Activated B cell treated with CpG ODN at 0.5 μM for 24 hours (primary cell): ENCODE measurements around the gene AEBP2. TPM values are rescaled to one million over a fixed set of nuclear protein-coding genes. Genes with fewer than 3 reads are reported as not detected.
"Not testable (repeated sequence)": the region's sequence is repeated elsewhere in the genome, so short reads cannot be mapped to it uniquely, and the experiment has no call there.

ENCODE experiments used
- ATAC-seq: fragments of 200-7000 bp; cut with Tn5 transposase; one replicate; pipeline ENCODE4 v1.10.0; 2021; ENCODE audit warnings: low read depth, mild to moderate bottlenecking, moderate library complexity
- CTCF ChIA-PET: fragments of 350-600 bp; sonication (Branson Sonifier 250); formaldehyde crosslinking; loops from one replicate; lab custom pipeline; 2021; ENCODE audit warnings: antibody characterized with exemption; lab: Charles Lee
- POLR2A ChIA-PET: fragments of 350-600 bp; sonication (Branson Sonifier 250); formaldehyde crosslinking; loops from one replicate; lab custom pipeline; 2021; ENCODE audit warnings: antibody characterized with exemption; lab: Charles Lee
- DNase-seq: peaks from one replicate; pipeline ENCODE4 v3.0.0; 2022
- H3K27ac Mint-ChIP-seq: one replicate; pipeline ENCODE4 v1.8.0; 2020; ENCODE audit warnings: mixed read lengths
- H3K27me3 Mint-ChIP-seq: one replicate; pipeline ENCODE4 v1.8.0; 2021; ENCODE audit warnings: mixed read lengths
- H3K36me3 Mint-ChIP-seq: one replicate; pipeline ENCODE4 v1.8.0; 2021; ENCODE audit warnings: low read depth, mixed read lengths
- H3K4me1 Mint-ChIP-seq: one replicate; pipeline ENCODE4 v1.8.0; 2021; ENCODE audit warnings: mixed read lengths
- H3K4me3 Mint-ChIP-seq: one replicate; pipeline ENCODE4 v1.8.0; 2020; ENCODE audit warnings: mild to moderate bottlenecking, mixed read lengths
- H3K9me3 Mint-ChIP-seq: one replicate; pipeline ENCODE4 v1.8.0; 2020; ENCODE audit warnings: mixed read lengths
- CTCF ChIP-seq: fragments of 200-600 bp; IDR thresholded peaks from one replicate; pipeline ENCODE4 v1.8.0; 2022; ENCODE audit warnings: antibody characterized with exemption, mild to moderate bottlenecking
- intact Hi-C: fragments of 100-400 bp; cut with micrococcal nuclease; formaldehyde crosslinking; loops from one replicate; pipeline ENCODE4 v1.15.1; 2024
- total RNA-seq: library from RNA; stranded (reverse); gene quantifications from 2 replicates; pipeline ENCODE4 v1.2.3, GENCODE V29; 2022

Gene AEBP2
- total RNA-seq, 1 donor from 2014 or later, result 51.0 TPM

DNA sequence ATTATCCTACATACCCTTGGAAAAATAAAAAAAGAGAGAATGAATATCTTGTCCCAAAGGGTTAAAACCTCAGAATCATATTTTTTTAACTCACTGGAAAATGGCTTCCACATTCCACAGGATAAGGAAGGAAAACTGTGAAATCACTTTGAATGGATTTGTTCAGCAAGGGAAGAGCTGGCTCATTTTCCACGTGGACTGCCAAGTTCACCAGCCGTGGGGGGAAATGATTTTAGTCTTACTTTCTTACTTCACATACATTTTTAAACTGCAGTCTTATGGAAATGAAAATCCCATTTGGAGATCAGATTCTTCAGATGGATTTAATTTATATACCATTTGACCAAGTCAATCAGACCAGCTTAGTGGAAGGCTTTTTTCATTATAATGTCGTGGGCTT lies 29.9 kb upstream of the AEBP2 start:
- TF ChIP-seq CTCF, result no peak
- Mint-ChIP-seq H3K4me3 (no peak overlapping the region), H3K4me1 (no peaks in the 10 kb centered on the region), H3K27ac (no peak overlapping the region), H3K36me3 (no peaks in the 10 kb centered on the region), H3K27me3 (peaks cover 3% of the 10 kb centered on the region), H3K9me3 (no peaks in the 10 kb centered on the region)
- ATAC-seq (no peak), DNase-seq (no peak)
- POLR2A ChIA-PET, result no interaction called here
- CTCF ChIA-PET, result no interaction called here
- intact Hi-C loops, result no loop called here

GRCh38 chr12:19410211-19410610 lies 29.1 kb upstream of the AEBP2 start:
- no peaks in the 10 kb centered on the region for H3K4me1 Mint-ChIP-seq
- H3K27ac Mint-ChIP-seq, result no peak overlapping the region
- DNase-seq, result no peak
- ChIA-PET CTCF (no interaction called here), POLR2A (no interaction called here)
- no peak overlapping the region for H3K4me3 Mint-ChIP-seq
- intact Hi-C loops, result no loop called here
- H3K9me3 Mint-ChIP-seq, result no peaks in the 10 kb centered on the region
- no peak for TF ChIP-seq CTCF
- peaks cover 3% of the 10 kb centered on the region for H3K27me3 Mint-ChIP-seq
- ATAC-seq, result no peak
- no peaks in the 10 kb centered on the region for H3K36me3 Mint-ChIP-seq

GRCh38 chr12:19410629-19411185 lies 28.6 kb upstream of the AEBP2 start:
- intact Hi-C loops, result no loop called here
- H3K9me3 Mint-ChIP-seq, result no peaks in the 10 kb centered on the region
- ChIA-PET POLR2A (no interaction called here), CTCF (no interaction called here)
- no peak for TF ChIP-seq CTCF
- ATAC-seq, result no peak
- no peaks in the 10 kb centered on the region for H3K4me1 Mint-ChIP-seq
- H3K27me3 Mint-ChIP-seq, result peaks cover 3% of the 10 kb centered on the region
- H3K36me3 Mint-ChIP-seq, result no peaks in the 10 kb centered on the region
- no peak overlapping the region for H3K27ac Mint-ChIP-seq
- DNase-seq, result no peak
- no peak overlapping the region for H3K4me3 Mint-ChIP-seq

DNA sequence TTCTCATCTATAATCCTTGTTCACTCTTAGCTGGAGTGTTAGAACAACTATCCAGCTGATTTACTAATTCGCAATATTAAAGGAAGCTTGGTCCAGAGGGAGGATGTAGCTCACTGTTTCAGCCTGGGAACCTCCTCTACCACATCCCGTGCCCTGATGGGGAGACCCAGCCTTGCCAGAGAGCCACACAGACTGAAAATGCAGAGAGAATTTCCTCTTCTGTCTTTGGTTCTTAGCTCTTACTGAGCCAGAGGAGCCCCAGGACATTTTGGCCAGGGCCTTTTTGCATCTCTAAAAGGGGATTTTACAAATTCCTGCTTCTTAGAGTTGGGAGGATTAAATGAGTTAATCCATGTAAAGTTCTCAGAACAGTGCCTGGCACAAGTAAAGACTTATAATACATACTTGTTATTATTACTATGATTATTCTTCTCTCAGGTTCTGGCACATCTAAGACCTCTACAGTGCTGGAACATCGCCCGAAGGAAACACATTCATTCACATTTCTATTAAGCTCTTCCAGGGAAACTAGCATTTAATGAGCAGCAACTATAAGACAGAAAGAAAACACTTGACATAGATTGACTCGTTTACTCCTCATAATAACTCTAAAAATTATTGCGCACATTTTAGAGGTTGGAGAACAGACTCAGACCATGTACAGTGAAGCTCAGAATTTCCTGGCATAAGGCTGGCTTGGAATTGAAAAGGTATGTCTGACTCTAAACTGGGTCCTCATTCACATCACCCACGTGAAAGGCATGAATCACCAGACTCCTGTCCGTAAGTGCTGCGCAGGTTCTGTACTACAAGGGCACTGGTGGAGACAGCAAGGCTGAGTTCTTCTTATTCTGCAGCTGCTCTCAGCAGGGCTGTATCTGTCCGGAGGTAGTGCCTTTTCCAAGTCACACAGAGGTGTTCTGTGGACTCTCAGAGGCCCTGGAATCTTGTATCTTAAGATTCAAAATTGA lies 27.8 kb upstream of the AEBP2 start:
- intact Hi-C loops, result no loop called here
- Mint-ChIP-seq H3K4me3 (no peak overlapping the region), H3K27ac (no peak overlapping the region), H3K9me3 (no peaks in the 10 kb centered on the region), H3K4me1 (no peaks in the 10 kb centered on the region), H3K27me3 (peaks cover 3% of the 10 kb centered on the region), H3K36me3 (no peaks in the 10 kb centered on the region)
- ATAC-seq, result no peak
- POLR2A ChIA-PET, result no interaction called here
- TF ChIP-seq CTCF, result no peak
- CTCF ChIA-PET, result no interaction called here
- DNase-seq, result no peak

- intact Hi-C loops, result no loop called here
- ChIA-PET POLR2A (no interaction called here), CTCF (no interaction called here)
- Mint-ChIP-seq H3K9me3 (no peaks in the 10 kb centered on the region), H3K4me3 (no peak overlapping the region), H3K27ac (no peak overlapping the region), H3K36me3 (no peaks in the 10 kb centered on the region), H3K27me3 (peaks cover 3% of the 10 kb centered on the region), H3K4me1 (no peaks in the 10 kb centered on the region)
- DNase-seq (no peak), ATAC-seq (no peak)
- no peak for TF ChIP-seq CTCF
Measured at GRCh38 chr12:19412844-19413243, 26.4 kb upstream of the AEBP2 start.

- H3K36me3 Mint-ChIP-seq, ATAC-seq, DNase-seq, H3K27me3 Mint-ChIP-seq, H3K9me3 Mint-ChIP-seq, intact Hi-C loops, H3K4me1 Mint-ChIP-seq, CTCF ChIA-PET, POLR2A ChIA-PET, H3K27ac Mint-ChIP-seq, H3K4me3 Mint-ChIP-seq: not testable (repeated sequence)
Measured at GRCh38 chr12:19413582-19413981, 25.7 kb upstream of the AEBP2 start.
